ENCODE results near the gene SAC3D1. TPM values are rescaled to one million over a fixed set of nuclear protein-coding genes. Genes with fewer than 3 reads are reported as not detected.

SAC3D1 gene
- total and polyA plus RNA-seq, 2 of the 8 experiments (the other 6 are each of a cell fraction or from before 2014, with no cell fraction given), result 19.4 to 25.8 TPM

- CTCF ChIA-PET (ENCODE audit: partially characterized antibody), result interaction anchor here (0.7 to 2.3 kb wide), 6 partner anchors 23 to 238 kb away, joined by 3 to 7 read pairs (median 3); partner anchors contain the start of gene TM7SF2
- TF ChIP-seq SIRT6 (IDR thresholded peaks at IDR 0.05; ENCODE audit: low read length) (no peak), SIN3A (conservative IDR thresholded peaks at IDR 0.05 in 1 of 2, IDR thresholded peaks at IDR 0.05 in 1 of 2; ENCODE audit: low read depth in 1 of 2, low read length in 2 of 2) (no peak), KDM4A (IDR thresholded peaks at IDR 0.05; ENCODE audit: low read depth, low read length, severe bottlenecking) (no peak), TBP (IDR thresholded peaks at IDR 0.05; ENCODE audit: low read depth, low read length) (no peak), MAFK (IDR thresholded peaks at IDR 0.05; ENCODE audit: low read depth, low read length) (no peak), SAP30 (IDR thresholded peaks at IDR 0.05; ENCODE audit: insufficient read depth, insufficient replicate concordance, low read length) (no peak), CBX5 (IDR thresholded peaks at IDR 0.05; ENCODE audit: low read depth, low read length) (no peak)
Observed at GRCh38 chr11:65086809-65087208, 45.8 kb downstream of the SAC3D1 start.

More at GRCh38 chr11:65086809-65087208, 45.8 kb downstream of the SAC3D1 start:
- Histone ChIP-seq H3K27ac (ENCODE audit: low read depth, low read length) (no peak overlapping the region), H2BK20ac (ENCODE audit: low read length) (no peak overlapping the region), H2BK15ac (ENCODE audit: low read length) (no peak overlapping the region), H3K4me2 (ENCODE audit: insufficient read depth in 1 of 2, low read depth in 2 of 2, low read length in 2 of 2) (no peak overlapping the region), H3K9ac (replicated peaks in 1 of 4; ENCODE audit: extremely low read depth in 1 of 4, low read depth in 3 of 4, low read length in 3 of 4) (no peak overlapping the region), H3K23me2 (ENCODE audit: low read depth, low read length) (peaks cover 8% of the 10 kb centered on the region), H4K91ac (replicated peaks; ENCODE audit: insufficient read length, low read length) (no peak overlapping the region), H2AK5ac (ENCODE audit: low read depth, low read length) (no peak overlapping the region), H2BK12ac (ENCODE audit: low read depth, low read length) (no peak overlapping the region), H3K14ac (ENCODE audit: insufficient read length) (no peak overlapping the region), H3K27me3 (replicated peaks in 1 of 4; ENCODE audit: control insufficient read depth in 3 of 4, extremely low read depth in 1 of 4, insufficient read depth in 3 of 4, low read length in 3 of 4) (no peaks in the 10 kb centered on the region), H2BK120ac (replicated peaks; ENCODE audit: low read depth, low read length) (no peak overlapping the region), H3K4me3 (ENCODE audit: extremely low read depth in 1 of 4, insufficient read depth in 2 of 4, low read depth in 3 of 4, low read length in 4 of 4) (no peak overlapping the region), H4K5ac (ENCODE audit: insufficient read length, low read depth, low read length) (no peak overlapping the region), H3K9me3 (ENCODE audit: insufficient read depth in 2 of 2, low read depth in 1 of 2, low read length in 1 of 2) (no peaks in the 10 kb centered on the region), H3K4ac (replicated peaks; ENCODE audit: insufficient read length, low read depth, low read length) (no peak overlapping the region), H3K36me3 (ENCODE audit: control insufficient read depth in 2 of 4, insufficient read depth in 4 of 4, low read length in 3 of 4) (peaks cover 3 to 14% (median 11%) of the 10 kb centered on the region in 4 experiments), H4K20me1 (replicated peaks in 1 of 2; ENCODE audit: control insufficient read depth in 1 of 2, insufficient read depth in 2 of 2, low read length in 2 of 2) (peaks cover 0 to 4% of the 10 kb centered on the region in 2 experiments), H4K8ac (ENCODE audit: extremely low read depth, insufficient read depth, low read length) (no peak overlapping the region), H3K56ac (replicated peaks; ENCODE audit: insufficient read length, low read depth, low read length) (no peak overlapping the region), H3K79me1 (ENCODE audit: low read depth, low read length) (peaks cover 18% of the 10 kb centered on the region), H2AFZ (ENCODE audit: low read length) (no peak overlapping the region), H2BK5ac (ENCODE audit: low read depth, low read length) (no peak overlapping the region), H3K4me1 (replicated peaks in 1 of 4; ENCODE audit: control insufficient read depth in 3 of 4, insufficient read depth in 4 of 4, low read length in 3 of 4) (peaks cover 0 to 9% (median 4%) of the 10 kb centered on the region in 4 experiments; a peak in 5 of 7 replicates), H3K18ac (ENCODE audit: extremely low read depth, low read length) (no peak overlapping the region), H3K23ac (ENCODE audit: insufficient read length) (no peak overlapping the region), H3K79me2 (ENCODE audit: control insufficient read depth in 1 of 2, insufficient read depth in 2 of 2, low read length in 2 of 2) (peaks cover 10 to 22% of the 10 kb centered on the region in 2 experiments)
- DNase-seq (ENCODE audit: low read depth in 1 of 2, low spot score in 2 of 2), result no peak
- no peak for FAIRE-seq
- 85% methylated on average over 9 of the region's 9 CpGs; no CpG with 5 or more reads in 1 of the 2 experiments for WGBS, 2 experiments (ENCODE audit: extremely low coverage in 1 of 2, insufficient coverage in 1 of 2, insufficient read length in 1 of 2, insufficient replicate concordance in 2 of 2, low coverage in 1 of 2, low lambda C conversion rate in 2 of 2, missing lambda C conversion rate in 1 of 2)
- POLR2A ChIA-PET (ENCODE audit: partially characterized antibody), result interaction anchor here (0.7 to 16.8 kb wide), 4 partner anchors 11 to 30 kb away, joined by 3 to 230 read pairs (median 26); partner anchors contain the start of genes CDCA5, VPS51, ZFPL1 and ZNHIT2
